HG03575 (cell line): ENCODE results near the gene NHEJ1.

Experiments
- ATAC-seq: cut with Tn5 transposase; IDR thresholded peaks from one replicate; pipeline ENCODE4 v1.9.1; 2021; ENCODE audit not compliant: unreplicated experiment, insufficient number of reproducible peaks, low FRiP score; ENCODE audit errors: extremely low read depth

NHEJ1 gene

GRCh38 chr2:219184121-219184520 lies 23.5 kb upstream of the NHEJ1 start:
- ATAC-seq = no peak

- ATAC-seq = no peak
These were observed 22.6 kb upstream of the NHEJ1 start for GRCh38 chr2:219183151-219183772.

- no peak for ATAC-seq
These were observed 21.9 kb upstream of the NHEJ1 start for GRCh38 chr2:219182331-219183150.

GRCh38 chr2:219181531-219181930 lies 20.9 kb upstream of the NHEJ1 start:
- no peak for ATAC-seq

- no peak for ATAC-seq
These were observed 20.3 kb upstream of the NHEJ1 start for GRCh38 chr2:219180961-219181360.

GRCh38 chr2:219179601-219180465 lies 19.2 kb upstream of the NHEJ1 start:
- no peak for ATAC-seq

GRCh38 chr2:219178377-219179175 lies 18.0 kb upstream of the NHEJ1 start:
- ATAC-seq = no peak

GRCh38 chr2:219177552-219178376 lies 17.1 kb upstream of the NHEJ1 start, which contains the start of gene RETREG2:
RETREG2 (plus strand) TSS chr2:219178275; CDS start chr2:219178353, 78 bp downstream.
- no peak for ATAC-seq

- no peak for ATAC-seq
These were observed 16.4 kb upstream of the NHEJ1 start, which contains the start of gene CNPPD1 for GRCh38 chr2:219176818-219177551. CNPPD1 (minus strand) TSS chr2:219176925; CDS start chr2:219176828, 97 bp downstream.

- no peak for ATAC-seq
These were observed 15.6 kb upstream of the NHEJ1 start for GRCh38 chr2:219175928-219176817.

GRCh38 chr2:219175486-219175885 lies 14.9 kb upstream of the NHEJ1 start:
- ATAC-seq = no peak

- ATAC-seq = no peak
These were observed 14.2 kb upstream of the NHEJ1 start for GRCh38 chr2:219174801-219175200.

GRCh38 chr2:219174146-219174545 lies 13.5 kb upstream of the NHEJ1 start:
- ATAC-seq = no peak

GRCh38 chr2:219173176-219173575 lies 12.6 kb upstream of the NHEJ1 start:
- ATAC-seq = no peak

- no peak for ATAC-seq
These were observed 11.9 kb upstream of the NHEJ1 start for GRCh38 chr2:219172231-219173154.
